Naive thymus-derived CD4-positive, alpha-beta T cell (primary cell): Measurements from ENCODE around the gene F2RL2. TPM values are rescaled to one million over a fixed set of nuclear protein-coding genes. Genes with fewer than 3 reads are reported as not detected.
A peak's percentile ranks its signal among the peaks of the same experiment; 100 is the strongest.

Experiments used
- ATAC-seq: fragments of 150-1000 bp; cut with Tn5 transposase; 2 replicates; pipeline ENCODE4 v1.10.0; 2021; ENCODE audit warnings: mild to moderate bottlenecking, moderate library complexity
- CTCF ChIA-PET: fragments of 350-600 bp; sonication (Branson Sonifier 250); formaldehyde crosslinking; loops from one replicate; lab custom pipeline; 2021; ENCODE audit warnings: antibody characterized with exemption; lab: Charles Lee
- POLR2A ChIA-PET: fragments of 350-600 bp; sonication (Branson Sonifier 250); formaldehyde crosslinking; loops from one replicate; lab custom pipeline; 2021; ENCODE audit warnings: antibody characterized with exemption, inconsistent platforms; lab: Charles Lee
- DNase-seq, 9 donors: peaks; one replicate each; pipeline versions ENCODE4 v3.0.0 to v3.0.0-alpha.2; 2020 to 2022; ENCODE audit warnings: mixed read lengths in 1 of 9
- H3K27ac ChIP-seq: one replicate; pipeline ENCODE4 v1.7.0; 2013; ENCODE audit warnings: mild to moderate bottlenecking, low read depth, low read length, moderate library complexity
- H3K27me3 ChIP-seq, 2 donors: one replicate each; pipeline ENCODE4 v1.7.0; 2013; ENCODE audit warnings: low read length in 2 of 2, mild to moderate bottlenecking in 2 of 2, moderate library complexity in 2 of 2; ENCODE audit not compliant: control insufficient read depth in 2 of 2, insufficient read depth in 2 of 2
- H3K36me3 ChIP-seq, 3 experiments: 1 replicate in 2 of 3; 2 replicates in 1 of 3; pipeline ENCODE4 v1.7.0; 2013; ENCODE audit warnings: low read length in 3 of 3, mild to moderate bottlenecking in 3 of 3, moderate library complexity in 1 of 3; ENCODE audit not compliant: insufficient read depth in 3 of 3, control insufficient read depth in 2 of 3
- H3K4me1 ChIP-seq, 2 donors: one replicate each; pipeline ENCODE4 v1.7.0; 2013; ENCODE audit warnings: low read length in 2 of 2, mild to moderate bottlenecking in 2 of 2, moderate library complexity in 1 of 2; ENCODE audit not compliant: control insufficient read depth in 2 of 2, insufficient read depth in 2 of 2
- H3K4me3 ChIP-seq: 2 replicates; pipeline ENCODE4 v1.7.0; 2013; ENCODE audit warnings: mild to moderate bottlenecking, low read length
- H3K9me3 ChIP-seq, 3 experiments: 1 replicate in 2 of 3; 2 replicates in 1 of 3; pipeline ENCODE4 v1.7.0; 2013; ENCODE audit warnings: low read length in 3 of 3; ENCODE audit not compliant: control insufficient read depth in 2 of 3
- H3K27ac Mint-ChIP-seq, 9 donors: one replicate each; pipeline ENCODE4 v1.8.0; 2020 to 2022; ENCODE audit warnings: mixed read lengths in 9 of 9, mild to moderate bottlenecking in 8 of 9, moderate library complexity in 5 of 9, inconsistent platforms in 2 of 9
- H3K27me3 Mint-ChIP-seq, 5 donors: one replicate each; pipeline ENCODE4 v1.8.0; 2021 to 2022; ENCODE audit warnings: mixed read lengths in 5 of 5, mild to moderate bottlenecking in 1 of 5
- H3K36me3 Mint-ChIP-seq, 5 donors: one replicate each; pipeline ENCODE4 v1.8.0; 2020 to 2022; ENCODE audit warnings: mixed read lengths in 5 of 5, mild to moderate bottlenecking in 3 of 5, inconsistent platforms in 1 of 5
- H3K4me1 Mint-ChIP-seq, 7 donors: one replicate each; pipeline ENCODE4 v1.8.0; 2020 to 2022; ENCODE audit warnings: mixed read lengths in 7 of 7, mild to moderate bottlenecking in 3 of 7, inconsistent platforms in 1 of 7
- H3K4me3 Mint-ChIP-seq, 10 donors: one replicate each; pipeline ENCODE4 v1.8.0; 2020 to 2022; ENCODE audit warnings: mild to moderate bottlenecking in 10 of 10, mixed read lengths in 10 of 10, moderate library complexity in 6 of 10, inconsistent platforms in 2 of 10
- H3K9me3 Mint-ChIP-seq, 11 donors: one replicate each; pipeline ENCODE4 v1.8.0; 2020 to 2022; ENCODE audit warnings: mixed read lengths in 11 of 11, mild to moderate bottlenecking in 4 of 11, inconsistent platforms in 1 of 11, moderate library complexity in 1 of 11
- intact Hi-C, 2 donors: fragments of 100-400 bp; cut with micrococcal nuclease; formaldehyde crosslinking; loops; one replicate each; pipeline ENCODE4 v1.15.1; 2023
- polyA plus RNA-seq, 2 donors: library from polyadenylated mRNA; unstranded; fragments of 300-500 nt; fragmentation: Illumina TruSeq; gene quantifications; one replicate each; pipeline ENCODE4 v1.2.3, GENCODE V29; 2021
- total RNA-seq, 6 experiments: library from RNA in 5 of 6; stranded (reverse) in 5 of 6; gene quantifications; 1 replicate in 5 of 6; 2 replicates in 1 of 6; pipeline ENCODE4 v1.2.3 and lab custom pipeline; 2021 to 2026

F2RL2 gene
- total and polyA plus RNA-seq, 7 experiments from 2014 or later, result 0.46 to 0.51 TPM; not detected in 5

- no peak for ATAC-seq
- Mint-ChIP-seq H3K36me3 (peaks cover 14 to 61% (median 27%) of the 10 kb centered on the region in 5 donors), H3K27ac (peak overlapping the region in 1 of 9 donors; percentile 37), H3K4me1 (peaks cover 0 to 11% (median 5%) of the 10 kb centered on the region in 7 donors), H3K27me3 (no peaks in the 10 kb centered on the region), H3K9me3 (no peaks in the 10 kb centered on the region), H3K4me3 (no peak overlapping the region)
- H3K36me3 ChIP-seq, result peaks cover 0 to 43% (median 10%) of the 10 kb centered on the region in 3 experiments
- H3K27ac ChIP-seq, result no peak overlapping the region
- intact Hi-C loops, result loop anchor here (1.0 to 10.0 kb wide), 7 partner anchors 41 to 417 kb away; partner anchors contain the start of genes F2R (in 1 of the 2) and IQGAP2 (in 1 of the 2)
- H3K27me3 ChIP-seq, result no peaks in the 10 kb centered on the region
- no peak for DNase-seq
- ChIA-PET POLR2A (no interaction called here), CTCF (interaction anchor here (0.9 to 4.5 kb wide), 4 partner anchors 9 to 174 kb away, joined by 4 to 28 read pairs (median 6); no protein-coding TSS in a partner anchor)
- H3K4me3 ChIP-seq, result no peak overlapping the region
- H3K4me1 ChIP-seq, result no peaks in the 10 kb centered on the region
- no peaks in the 10 kb centered on the region for H3K9me3 ChIP-seq
Observed at GRCh38 chr5:76600716-76601115, 22.5 kb downstream of the F2RL2 start.

- H3K4me1 Mint-ChIP-seq, result peaks cover 0 to 9% (median 5%) of the 10 kb centered on the region in 7 donors
- peaks cover 6 to 51% (median 26%) of the 10 kb centered on the region in 5 donors for H3K36me3 Mint-ChIP-seq
- Histone ChIP-seq H3K4me3 (no peak overlapping the region), H3K9me3 (no peaks in the 10 kb centered on the region), H3K4me1 (no peaks in the 10 kb centered on the region), H3K36me3 (peaks cover 0 to 41% (median 15%) of the 10 kb centered on the region in 3 experiments), H3K27ac (no peak overlapping the region), H3K27me3 (no peaks in the 10 kb centered on the region)
- no peak for ATAC-seq
- no peaks in the 10 kb centered on the region for H3K27me3 Mint-ChIP-seq
- CTCF ChIA-PET, result interaction anchor here (0.6 to 4.5 kb wide), 5 partner anchors 11 to 417 kb away, joined by 3 to 28 read pairs (median 5); no protein-coding TSS in a partner anchor
- H3K27ac Mint-ChIP-seq, result peak overlapping the region in 1 of 9 donors; percentile 29
- intact Hi-C loops, result no loop called here
- no peaks in the 10 kb centered on the region for H3K9me3 Mint-ChIP-seq
- DNase-seq, result no peak
- POLR2A ChIA-PET, result no interaction called here
- H3K4me3 Mint-ChIP-seq, result no peak overlapping the region
Observed at GRCh38 chr5:76598531-76598930, 24.7 kb downstream of the F2RL2 start.

- Mint-ChIP-seq H3K4me1 (peaks cover 0 to 8% (median 0%) of the 10 kb centered on the region in 7 donors), H3K9me3 (no peaks in the 10 kb centered on the region), H3K27ac (peak overlapping the region in 4 of 9 donors; percentile 40 to 71 (median 56)), H3K27me3 (no peaks in the 10 kb centered on the region), H3K4me3 (no peak overlapping the region), H3K36me3 (peaks cover 21 to 61% (median 39%) of the 10 kb centered on the region in 5 donors)
- H3K4me1 ChIP-seq, result no peaks in the 10 kb centered on the region
- DNase-seq (no peak), ATAC-seq (no peak)
- POLR2A ChIA-PET, result no interaction called here
- H3K9me3 ChIP-seq, result no peaks in the 10 kb centered on the region
- intact Hi-C loops, result no loop called here
- no peaks in the 10 kb centered on the region for H3K27me3 ChIP-seq
- H3K4me3 ChIP-seq, result no peak overlapping the region
- H3K36me3 ChIP-seq, result peaks cover 0 to 49% (median 20%) of the 10 kb centered on the region in 3 experiments
- no peak overlapping the region for H3K27ac ChIP-seq
- CTCF ChIA-PET, result interaction anchor here (0.7 to 1.2 kb wide), 2 partner anchors 11 to 13 kb away, joined by 3 to 5 read pairs; no protein-coding TSS in a partner anchor
Observed at GRCh38 chr5:76595755-76596481, 27.3 kb downstream of the F2RL2 start.

- no peak for ATAC-seq
- Mint-ChIP-seq H3K9me3 (no peaks in the 10 kb centered on the region), H3K4me3 (no peak overlapping the region), H3K27ac (peak overlapping the region in 3 of 9 donors; percentile 5 to 36 (median 34)), H3K4me1 (peaks cover 0 to 13% (median 0%) of the 10 kb centered on the region in 7 donors), H3K36me3 (peaks cover 21 to 62% (median 38%) of the 10 kb centered on the region in 5 donors), H3K27me3 (no peaks in the 10 kb centered on the region)
- POLR2A ChIA-PET, result no interaction called here
- no peak for DNase-seq
- peaks cover 0 to 51% (median 15%) of the 10 kb centered on the region in 3 experiments for H3K36me3 ChIP-seq
- no peaks in the 10 kb centered on the region for H3K27me3 ChIP-seq
- H3K27ac ChIP-seq, result no peak overlapping the region
- intact Hi-C loops, result no loop called here
- H3K4me3 ChIP-seq, result no peak overlapping the region
- no peaks in the 10 kb centered on the region for H3K9me3 ChIP-seq
- no peaks in the 10 kb centered on the region for H3K4me1 ChIP-seq
- CTCF ChIA-PET, result no interaction called here
Observed at GRCh38 chr5:76594107-76594506, 29.1 kb downstream of the F2RL2 start.

- Mint-ChIP-seq H3K4me3 (no peak overlapping the region), H3K27ac (peak overlapping the region in 1 of 9 donors; percentile 1), H3K4me1 (peaks cover 0 to 13% (median 0%) of the 10 kb centered on the region in 7 donors), H3K27me3 (no peaks in the 10 kb centered on the region), H3K9me3 (no peaks in the 10 kb centered on the region), H3K36me3 (peaks cover 21 to 63% (median 38%) of the 10 kb centered on the region in 5 donors)
- no peak overlapping the region for H3K4me3 ChIP-seq
- peaks cover 0 to 48% (median 15%) of the 10 kb centered on the region in 3 experiments for H3K36me3 ChIP-seq
- POLR2A ChIA-PET, result interaction anchor here (0.6 kb wide), 2 partner anchors 55 to 1361 kb away, joined by 3 read pairs; no protein-coding TSS in a partner anchor
- DNase-seq, result no peak
- CTCF ChIA-PET, result interaction anchor here (0.7 to 2.0 kb wide), 2 partner anchors 11 to 50 kb away, joined by 4 to 5 read pairs; no protein-coding TSS in a partner anchor
- H3K27me3 ChIP-seq, result no peaks in the 10 kb centered on the region
- ATAC-seq, result no peak
- H3K4me1 ChIP-seq, result no peaks in the 10 kb centered on the region
- intact Hi-C loops, result no loop called here
- H3K9me3 ChIP-seq, result no peaks in the 10 kb centered on the region
- H3K27ac ChIP-seq, result no peak overlapping the region
Observed at GRCh38 chr5:76592692-76593091, 30.5 kb downstream of the F2RL2 start.

GRCh38 chr5:76591366-76591765 lies 31.8 kb downstream of the F2RL2 start:
- Histone ChIP-seq H3K36me3 (peaks cover 0 to 37% (median 15%) of the 10 kb centered on the region in 3 experiments), H3K4me1 (no peaks in the 10 kb centered on the region), H3K27me3 (no peaks in the 10 kb centered on the region), H3K9me3 (no peaks in the 10 kb centered on the region), H3K27ac (no peak overlapping the region), H3K4me3 (no peak overlapping the region)
- no peak overlapping the region for H3K4me3 Mint-ChIP-seq
- peak overlapping the region in 4 of 9 donors; percentile 19 to 73 (median 48) for H3K27ac Mint-ChIP-seq
- intact Hi-C loops, result no loop called here
- CTCF ChIA-PET, result interaction anchor here (0.6 to 2.0 kb wide), 3 partner anchors 8 to 1682 kb away, joined by 3 to 6 read pairs (median 5); no protein-coding TSS in a partner anchor
- peaks cover 17 to 51% (median 35%) of the 10 kb centered on the region in 5 donors for H3K36me3 Mint-ChIP-seq
- H3K4me1 Mint-ChIP-seq, result peaks cover 0 to 13% (median 0%) of the 10 kb centered on the region in 7 donors
- no peak for DNase-seq
- ATAC-seq, result no peak
- H3K27me3 Mint-ChIP-seq, result no peaks in the 10 kb centered on the region
- POLR2A ChIA-PET, result no interaction called here
- H3K9me3 Mint-ChIP-seq, result no peaks in the 10 kb centered on the region
